HG02678 (cell line): ENCODE data around the gene MICAL3.

Source experiments
- ATAC-seq: cut with Tn5 transposase; IDR thresholded peaks from one replicate; pipeline ENCODE4 v1.9.1; 2021; ENCODE audit warnings: mild to moderate bottlenecking, moderate library complexity; ENCODE audit not compliant: unreplicated experiment

Gene MICAL3

GRCh38 chr22:17786435-17787161 is 237.8 kb downstream of the MICAL3 start:
- no peak for ATAC-seq

GRCh38 chr22:17785185-17786184 is 238.9 kb downstream of the MICAL3 start:
- ATAC-seq, result no peak

- ATAC-seq, result no peak
Measured at GRCh38 chr22:17784776-17785175, 239.6 kb downstream of the MICAL3 start.

GRCh38 chr22:17783773-17784480 is 240.4 kb downstream of the MICAL3 start:
- no peak for ATAC-seq

GRCh38 chr22:17783312-17783711 is 241.0 kb downstream of the MICAL3 start:
- no peak for ATAC-seq

- ATAC-seq, result no peak
Measured at GRCh38 chr22:17782621-17783020, 241.7 kb downstream of the MICAL3 start.

- no peak for ATAC-seq
Measured at GRCh38 chr22:17782158-17782557, 242.2 kb downstream of the MICAL3 start.

- peak; percentile 41 for ATAC-seq
Measured at GRCh38 chr22:17781319-17782031, 242.9 kb downstream of the MICAL3 start.

- ATAC-seq, result no peak
Measured at GRCh38 chr22:17780741-17781318, 243.5 kb downstream of the MICAL3 start.

GRCh38 chr22:17780116-17780740 is 244.1 kb downstream of the MICAL3 start:
- ATAC-seq, result no peak

- ATAC-seq, result peak; percentile 40
Measured at GRCh38 chr22:17779286-17780115, 244.9 kb downstream of the MICAL3 start.

- ATAC-seq, result no peak
Measured at GRCh38 chr22:17778412-17778976, 245.9 kb downstream of the MICAL3 start.

- ATAC-seq, result no peak
Measured at GRCh38 chr22:17777717-17778044, 246.7 kb downstream of the MICAL3 start.

- ATAC-seq, result no peak
Measured at GRCh38 chr22:17777005-17777716, 247.2 kb downstream of the MICAL3 start.

- no peak for ATAC-seq
Measured at GRCh38 chr22:17775781-17776465, 248.4 kb downstream of the MICAL3 start.

GRCh38 chr22:17774926-17775685 is 249.3 kb downstream of the MICAL3 start:
- ATAC-seq, result no peak
